AML-193 (cell line): ENCODE measurements around the gene ELANE.
"Not testable (repeated sequence)": the region's sequence is repeated elsewhere in the genome, so short reads cannot be mapped to it uniquely, and the experiment has no call there.

ENCODE experiments used
- DNase-seq, 2 experiments: peaks; one replicate each; lab custom pipeline; 2025; lab: John Stamatoyannopoulos, UW

The ELANE gene

GRCh38 chr19:862581-863314 is 10.6 kb downstream of the ELANE start:
- peak; percentile 11 to 44 for DNase-seq

- DNase-seq: no peak
These were observed 11.2 kb downstream of the ELANE start for GRCh38 chr19:863315-863620.

- no peak for DNase-seq
These were observed 14.7 kb downstream of the ELANE start for GRCh38 chr19:866769-867300.

GRCh38 chr19:867301-867793 is 15.2 kb downstream of the ELANE start:
- DNase-seq: no peak

GRCh38 chr19:867855-868457 is 15.9 kb downstream of the ELANE start:
- DNase-seq: no peak

GRCh38 chr19:868458-869244 is 16.5 kb downstream of the ELANE start:
- DNase-seq: no peak

GRCh38 chr19:869245-870177 is 17.4 kb downstream of the ELANE start:
- no peak for DNase-seq

GRCh38 chr19:870314-870713 is 18.2 kb downstream of the ELANE start:
- DNase-seq: no peak

- no peak for DNase-seq
These were observed 18.9 kb downstream of the ELANE start for GRCh38 chr19:870963-871401.

- DNase-seq: no peak
These were observed 19.6 kb downstream of the ELANE start for GRCh38 chr19:871446-872265.

GRCh38 chr19:872266-872951 is 20.3 kb downstream of the ELANE start:
- DNase-seq: no peak

- DNase-seq: no peak
These were observed 21.0 kb downstream of the ELANE start for GRCh38 chr19:873084-873483.

GRCh38 chr19:873561-874041 is 21.5 kb downstream of the ELANE start:
- no peak for DNase-seq

- DNase-seq: no peak
These were observed 23.3 kb downstream of the ELANE start for GRCh38 chr19:875265-875879.

- no peak for DNase-seq
These were observed 24.0 kb downstream of the ELANE start for GRCh38 chr19:876089-876488.

- no peak for DNase-seq
These were observed 24.7 kb downstream of the ELANE start for GRCh38 chr19:876780-877314.

- DNase-seq: not testable (repeated sequence)
These were observed 26.0 kb downstream of the ELANE start for GRCh38 chr19:877992-878660.

GRCh38 chr19:878751-879561 is 26.9 kb downstream of the ELANE start:
- DNase-seq: not testable (repeated sequence)
